ENCODE data around the gene GMEB2.

The GMEB2 gene

DNA sequence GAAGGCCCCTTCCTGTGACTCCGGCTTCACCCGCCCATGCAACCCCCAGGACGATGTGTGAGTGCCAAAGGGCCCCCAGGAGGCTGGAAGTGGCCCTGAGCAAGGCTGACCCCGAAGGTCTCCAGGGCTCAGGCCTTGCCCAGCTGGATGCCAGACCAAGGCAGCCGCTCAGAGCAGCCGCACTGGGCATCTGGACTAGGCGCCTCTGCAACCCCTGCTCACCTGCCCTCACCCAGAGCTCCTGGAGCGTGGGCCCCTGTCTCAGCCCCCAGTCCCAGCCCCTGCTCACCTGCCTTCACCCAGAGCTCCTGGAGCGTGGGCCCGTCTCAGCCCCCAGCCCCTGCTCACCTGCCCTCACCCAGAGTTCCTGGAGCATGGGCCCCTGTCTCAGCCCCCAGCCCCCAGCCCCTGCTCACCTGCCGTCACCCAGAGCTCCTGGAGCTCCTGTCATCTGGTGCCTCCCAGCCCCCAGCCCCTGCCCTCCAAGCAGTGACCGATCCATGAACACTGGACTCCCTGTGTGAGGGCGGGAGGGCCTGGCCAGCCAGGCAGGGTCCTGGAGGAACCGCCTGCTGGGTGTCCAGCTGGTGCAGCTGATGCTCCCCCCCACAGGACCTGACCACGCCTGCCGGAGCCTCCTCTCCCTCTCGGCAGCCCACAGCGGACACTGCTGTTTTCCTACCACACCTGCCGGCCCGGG is 80.5 kb downstream of the GMEB2 start:
- no peak overlapping the region for H3K9ac ChIP-seq (ENCODE audit: low read depth, low read length)
- H3K36me3 ChIP-seq (ENCODE audit: control insufficient read depth, insufficient read depth, low read length), result no peaks in the 10 kb centered on the region
- no peaks in the 10 kb centered on the region for H3K9me3 ChIP-seq (ENCODE audit: control insufficient read depth, insufficient read depth, low read length)
- no peak overlapping the region for H3K4me3 ChIP-seq (ENCODE audit: low read depth, low read length)
- H3K27me3 ChIP-seq (ENCODE audit: control insufficient read depth, insufficient read depth, low read length), result no peaks in the 10 kb centered on the region
- H3K4me1 ChIP-seq (ENCODE audit: control insufficient read depth, insufficient read depth, low read length), result peaks cover 5% of the 10 kb centered on the region

DNA sequence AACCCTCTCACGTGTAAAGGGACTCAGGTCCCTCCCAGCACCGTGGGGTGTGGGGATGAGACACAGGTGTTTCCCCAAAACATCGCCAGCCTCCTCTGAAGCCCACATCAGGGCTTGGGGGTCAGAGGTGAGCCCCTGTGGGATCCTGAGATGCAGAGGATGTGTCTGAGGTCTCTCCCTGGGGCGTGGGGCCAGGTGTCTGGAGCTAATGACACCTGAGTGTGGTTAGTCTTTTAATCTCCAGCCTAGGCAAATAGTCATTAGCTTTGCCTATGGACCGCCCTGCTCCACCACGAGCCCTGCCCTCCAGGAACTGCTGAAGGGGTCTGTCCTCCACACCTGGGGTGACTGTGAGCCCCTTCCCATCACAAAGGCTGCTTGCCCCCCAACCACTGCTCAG is 81.1 kb downstream of the GMEB2 start:
- Histone ChIP-seq H3K36me3 (ENCODE audit: control insufficient read depth, insufficient read depth, low read length) (no peaks in the 10 kb centered on the region), H3K4me1 (ENCODE audit: control insufficient read depth, insufficient read depth, low read length) (peaks cover 5% of the 10 kb centered on the region), H3K27me3 (ENCODE audit: control insufficient read depth, insufficient read depth, low read length) (no peaks in the 10 kb centered on the region), H3K9ac (ENCODE audit: low read depth, low read length) (no peak overlapping the region), H3K9me3 (ENCODE audit: control insufficient read depth, insufficient read depth, low read length) (no peaks in the 10 kb centered on the region), H3K4me3 (ENCODE audit: low read depth, low read length) (no peak overlapping the region)

DNA sequence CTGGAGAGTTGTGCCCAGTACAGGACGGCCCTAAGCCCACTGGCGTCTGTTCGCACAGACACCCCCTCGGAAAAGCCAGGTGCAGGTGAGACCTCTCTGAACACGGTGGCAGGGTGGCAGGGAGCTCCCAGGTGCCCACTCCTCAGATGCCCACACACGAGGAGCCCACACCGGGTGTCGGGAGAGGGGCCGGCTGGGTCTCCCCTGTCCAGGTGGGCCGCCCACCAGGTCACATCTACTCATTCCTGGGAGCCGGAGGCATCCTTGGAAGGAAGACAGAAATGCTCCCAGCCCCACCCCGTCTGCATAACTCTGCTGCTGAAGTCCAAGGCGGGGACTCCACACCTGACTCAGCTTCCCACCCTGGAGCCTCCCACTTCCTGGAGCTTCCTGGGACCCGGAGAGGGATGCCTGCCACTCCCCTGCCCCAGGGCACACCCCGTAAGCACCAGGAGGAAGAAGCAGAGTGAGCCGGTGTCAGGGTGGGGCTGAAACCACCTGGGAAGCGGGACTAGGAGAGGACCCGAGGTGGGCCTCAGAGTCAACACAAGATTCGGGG is 81.9 kb downstream of the GMEB2 start:
- no peaks in the 10 kb centered on the region for H3K9me3 ChIP-seq (ENCODE audit: control insufficient read depth, insufficient read depth, low read length)
- no peaks in the 10 kb centered on the region for H3K36me3 ChIP-seq (ENCODE audit: control insufficient read depth, insufficient read depth, low read length)
- no peak overlapping the region for H3K9ac ChIP-seq (ENCODE audit: low read depth, low read length)
- no peak overlapping the region for H3K4me3 ChIP-seq (ENCODE audit: low read depth, low read length)
- no peaks in the 10 kb centered on the region for H3K27me3 ChIP-seq (ENCODE audit: control insufficient read depth, insufficient read depth, low read length)
- peaks cover 5% of the 10 kb centered on the region for H3K4me1 ChIP-seq (ENCODE audit: control insufficient read depth, insufficient read depth, low read length)

DNA sequence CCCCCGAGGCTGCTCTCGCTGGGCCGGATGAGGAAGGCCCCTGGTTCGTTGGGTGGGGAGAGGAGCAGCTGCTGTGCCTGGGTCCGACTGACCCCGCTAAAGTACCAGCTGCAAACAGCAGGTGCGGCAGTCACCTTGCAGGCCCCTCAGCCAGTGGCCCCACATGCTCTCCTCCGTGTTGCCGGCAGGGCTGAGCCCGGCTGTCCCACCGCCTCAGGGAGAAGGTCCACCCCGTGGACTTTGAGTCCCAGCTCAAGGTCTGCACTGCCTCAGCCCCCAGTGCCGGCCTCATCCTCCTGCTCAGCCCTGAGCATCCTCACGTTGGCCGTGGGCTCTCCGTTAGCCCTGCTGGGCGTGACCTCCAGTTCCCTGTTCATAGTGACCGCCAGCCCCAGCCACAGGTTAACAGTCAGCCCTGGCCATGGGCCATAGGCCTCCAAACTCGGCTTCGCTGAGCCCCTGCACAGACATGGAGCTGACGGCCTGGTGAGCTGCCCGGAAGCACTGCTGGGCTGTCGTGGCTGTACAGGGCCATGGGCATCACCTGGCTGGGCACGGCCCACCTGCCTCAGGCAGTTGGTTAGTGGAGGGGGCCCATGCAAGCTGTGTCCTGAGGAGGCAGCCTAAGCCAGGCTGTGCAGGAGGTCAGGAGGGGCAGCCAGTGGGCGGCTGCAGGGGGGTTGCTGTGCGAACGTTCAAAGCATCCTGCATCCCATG is 82.5 kb downstream of the GMEB2 start:
- Histone ChIP-seq H3K9ac (ENCODE audit: low read depth, low read length) (no peak overlapping the region), H3K36me3 (ENCODE audit: control insufficient read depth, insufficient read depth, low read length) (no peaks in the 10 kb centered on the region), H3K27me3 (ENCODE audit: control insufficient read depth, insufficient read depth, low read length) (no peaks in the 10 kb centered on the region), H3K4me3 (ENCODE audit: low read depth, low read length) (no peak overlapping the region), H3K4me1 (ENCODE audit: control insufficient read depth, insufficient read depth, low read length) (peaks cover 5% of the 10 kb centered on the region), H3K9me3 (ENCODE audit: control insufficient read depth, insufficient read depth, low read length) (no peaks in the 10 kb centered on the region)

DNA sequence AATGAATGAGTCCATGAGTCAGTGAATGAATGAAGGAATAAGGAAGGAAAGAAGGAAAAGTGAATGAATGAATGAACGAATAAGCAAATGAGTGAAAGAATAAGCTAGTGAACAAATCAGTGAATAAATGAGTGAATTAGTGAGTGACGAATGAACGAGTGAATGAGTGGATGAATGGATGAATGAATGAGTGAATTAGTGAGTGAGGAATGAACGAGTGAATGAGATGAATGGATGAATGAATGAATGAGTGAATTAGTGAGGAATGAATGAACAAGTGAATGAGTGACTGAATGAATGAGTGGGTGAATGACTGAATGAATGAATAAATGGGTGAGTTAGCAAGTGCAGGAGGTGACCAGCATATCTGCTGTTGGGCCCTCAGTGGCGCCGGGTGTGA is 83.2 kb downstream of the GMEB2 start:
- no peaks in the 10 kb centered on the region for H3K27me3 ChIP-seq (ENCODE audit: control insufficient read depth, insufficient read depth, low read length)
- peaks cover 4% of the 10 kb centered on the region for H3K4me1 ChIP-seq (ENCODE audit: control insufficient read depth, insufficient read depth, low read length)
- no peaks in the 10 kb centered on the region for H3K36me3 ChIP-seq (ENCODE audit: control insufficient read depth, insufficient read depth, low read length)
- H3K9me3 ChIP-seq (ENCODE audit: control insufficient read depth, insufficient read depth, low read length), result no peaks in the 10 kb centered on the region
- no peak overlapping the region for H3K4me3 ChIP-seq (ENCODE audit: low read depth, low read length)
- no peak overlapping the region for H3K9ac ChIP-seq (ENCODE audit: low read depth, low read length)

DNA sequence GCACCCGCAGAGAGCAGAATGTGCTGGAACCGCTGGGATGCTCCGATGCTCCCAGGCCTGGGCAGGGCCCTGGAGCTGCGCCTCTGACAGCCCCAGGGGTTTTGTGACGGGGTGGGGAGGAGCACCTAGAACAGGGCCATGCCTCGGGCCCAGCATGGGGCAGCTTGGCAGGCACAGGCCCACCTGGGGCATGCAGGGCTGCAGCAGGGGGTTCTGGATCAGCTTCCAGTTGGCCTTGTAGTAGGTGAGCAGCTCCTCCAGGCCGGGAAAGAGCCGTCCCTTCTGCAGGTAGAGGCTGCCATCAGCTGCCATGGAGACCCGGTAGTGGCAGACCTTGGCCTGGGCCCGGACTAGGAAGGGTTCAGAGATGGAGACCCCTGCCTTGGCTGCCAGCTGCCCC is 83.8 kb downstream of the GMEB2 start:
- Histone ChIP-seq H3K36me3 (ENCODE audit: control insufficient read depth, insufficient read depth, low read length) (no peaks in the 10 kb centered on the region), H3K4me3 (ENCODE audit: low read depth, low read length) (no peak overlapping the region), H3K27me3 (ENCODE audit: control insufficient read depth, insufficient read depth, low read length) (no peaks in the 10 kb centered on the region), H3K4me1 (ENCODE audit: control insufficient read depth, insufficient read depth, low read length) (peaks cover 2% of the 10 kb centered on the region), H3K9ac (ENCODE audit: low read depth, low read length) (no peak overlapping the region), H3K9me3 (ENCODE audit: control insufficient read depth, insufficient read depth, low read length) (no peaks in the 10 kb centered on the region)

DNA sequence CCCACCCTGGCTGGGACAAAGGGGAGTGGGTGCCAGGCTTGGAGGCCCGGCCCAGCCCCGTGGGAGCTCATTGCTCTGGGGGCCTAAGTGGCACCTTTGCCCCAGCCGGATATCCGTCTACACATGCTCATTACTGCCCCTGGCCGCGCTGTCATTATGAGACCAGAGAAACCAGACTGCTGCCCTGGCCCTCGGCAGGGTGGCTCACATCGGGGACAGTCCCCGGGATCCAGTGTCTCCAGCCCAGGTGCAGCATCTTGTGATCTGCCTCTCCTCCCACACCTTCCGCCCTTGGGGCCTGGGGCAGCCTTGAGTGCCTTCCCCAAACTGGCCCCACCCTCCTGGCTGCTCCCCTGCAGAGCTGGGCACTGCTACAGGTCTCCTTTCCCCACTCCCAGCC is 84.2 kb downstream of the GMEB2 start:
- Histone ChIP-seq H3K4me1 (ENCODE audit: control insufficient read depth, insufficient read depth, low read length) (no peaks in the 10 kb centered on the region), H3K9ac (ENCODE audit: low read depth, low read length) (no peak overlapping the region), H3K27me3 (ENCODE audit: control insufficient read depth, insufficient read depth, low read length) (no peaks in the 10 kb centered on the region), H3K36me3 (ENCODE audit: control insufficient read depth, insufficient read depth, low read length) (no peaks in the 10 kb centered on the region), H3K9me3 (ENCODE audit: control insufficient read depth, insufficient read depth, low read length) (no peaks in the 10 kb centered on the region), H3K4me3 (ENCODE audit: low read depth, low read length) (no peak overlapping the region)

DNA sequence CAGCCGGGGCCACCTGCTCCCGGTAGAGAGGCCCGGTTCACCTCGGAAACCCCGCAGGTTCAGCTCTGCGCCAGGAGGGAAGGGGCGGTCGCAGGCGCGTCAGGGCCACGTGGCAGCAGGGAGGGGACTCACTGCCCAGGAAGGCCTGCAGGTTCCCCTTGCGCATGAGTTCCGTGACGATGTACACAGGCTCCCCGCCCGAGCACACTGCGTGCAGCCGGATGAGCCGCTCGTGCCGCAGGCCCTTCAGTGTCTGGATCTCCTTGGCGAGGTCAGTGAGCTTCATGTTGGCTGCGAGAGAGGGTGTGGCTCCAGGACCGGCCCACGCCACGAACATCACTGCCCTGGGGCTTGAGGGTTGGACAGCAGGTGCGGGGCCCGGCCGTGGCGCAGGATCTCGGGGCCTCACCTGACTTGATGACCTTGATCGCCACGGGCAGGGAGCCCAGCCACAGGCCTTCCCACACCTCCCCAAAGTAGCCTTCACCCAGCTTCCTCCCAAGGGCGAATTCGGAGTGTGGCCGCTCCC is 84.8 kb downstream of the GMEB2 start:
- no peak overlapping the region for H3K4me3 ChIP-seq (ENCODE audit: low read depth, low read length)
- H3K9me3 ChIP-seq (ENCODE audit: control insufficient read depth, insufficient read depth, low read length), result no peaks in the 10 kb centered on the region
- no peak overlapping the region for H3K9ac ChIP-seq (ENCODE audit: low read depth, low read length)
- H3K27me3 ChIP-seq (ENCODE audit: control insufficient read depth, insufficient read depth, low read length), result no peaks in the 10 kb centered on the region
- H3K36me3 ChIP-seq (ENCODE audit: control insufficient read depth, insufficient read depth, low read length), result no peaks in the 10 kb centered on the region
- no peaks in the 10 kb centered on the region for H3K4me1 ChIP-seq (ENCODE audit: control insufficient read depth, insufficient read depth, low read length)

DNA sequence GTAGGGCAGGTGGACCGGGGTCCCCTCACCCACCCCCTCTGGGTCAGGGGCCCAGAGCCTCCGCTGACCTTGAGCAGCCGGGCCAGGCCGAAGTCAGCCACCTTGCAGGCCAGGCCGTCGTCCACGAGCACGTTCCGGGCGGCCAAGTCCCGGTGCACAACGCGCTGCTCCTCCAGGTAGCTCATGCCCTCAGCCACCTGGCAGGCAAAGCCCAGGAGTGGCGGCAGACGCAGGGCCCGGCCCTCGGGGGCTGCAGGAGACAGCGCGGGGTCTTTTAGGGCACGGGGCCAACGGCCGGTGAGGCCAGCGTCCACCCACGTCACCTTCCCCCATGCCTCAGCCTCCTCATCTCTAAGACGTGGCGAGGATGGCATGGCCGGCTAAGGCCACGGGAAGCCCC is 85.5 kb downstream of the GMEB2 start:
- Histone ChIP-seq H3K36me3 (ENCODE audit: control insufficient read depth, insufficient read depth, low read length) (no peaks in the 10 kb centered on the region), H3K9me3 (ENCODE audit: control insufficient read depth, insufficient read depth, low read length) (no peaks in the 10 kb centered on the region), H3K27me3 (ENCODE audit: control insufficient read depth, insufficient read depth, low read length) (no peaks in the 10 kb centered on the region), H3K4me1 (ENCODE audit: control insufficient read depth, insufficient read depth, low read length) (no peaks in the 10 kb centered on the region), H3K9ac (ENCODE audit: low read depth, low read length) (no peak overlapping the region), H3K4me3 (ENCODE audit: low read depth, low read length) (no peak overlapping the region)

DNA sequence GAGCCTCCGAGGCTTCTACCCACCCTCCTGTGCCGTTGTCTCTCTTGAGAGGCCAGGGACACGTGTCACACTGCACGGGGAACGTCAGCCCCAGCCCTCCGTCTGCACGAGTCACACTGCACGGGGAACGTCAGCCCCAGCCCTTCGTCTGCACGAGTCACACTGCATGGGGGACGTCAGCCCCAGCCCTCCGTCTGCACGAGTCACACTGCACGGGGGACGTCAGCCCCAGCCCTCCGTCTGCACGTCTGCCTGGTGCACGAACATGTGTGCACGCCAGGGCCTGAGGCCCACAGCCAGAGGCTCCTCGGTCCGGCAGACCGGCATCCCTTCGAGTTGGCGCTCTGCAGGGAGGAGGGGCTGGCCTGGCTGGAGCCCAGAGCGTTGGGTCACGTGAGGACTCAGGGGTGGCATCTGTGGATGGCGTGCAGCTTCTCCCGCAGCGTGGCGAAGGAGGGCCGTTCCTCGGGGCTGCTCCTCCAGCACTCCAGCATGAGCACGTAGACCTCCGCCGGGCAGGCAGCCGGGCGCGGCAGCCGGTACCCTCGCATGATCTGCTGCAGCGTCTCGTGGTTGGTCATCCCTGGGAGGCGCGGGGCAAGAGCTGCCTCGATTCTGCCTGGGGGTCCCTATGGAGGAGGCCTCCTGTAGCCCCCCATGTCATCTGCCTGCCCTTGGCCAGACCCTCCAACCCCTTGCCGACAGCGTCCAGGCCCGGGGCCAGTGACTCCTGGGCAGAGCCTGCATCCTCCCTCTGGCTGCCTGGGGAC is 86.3 kb downstream of the GMEB2 start:
- H3K36me3 ChIP-seq (ENCODE audit: control insufficient read depth, insufficient read depth, low read length), result no peaks in the 10 kb centered on the region
- H3K9ac ChIP-seq (ENCODE audit: low read depth, low read length), result no peak overlapping the region
- H3K4me1 ChIP-seq (ENCODE audit: control insufficient read depth, insufficient read depth, low read length), result no peaks in the 10 kb centered on the region
- no peaks in the 10 kb centered on the region for H3K27me3 ChIP-seq (ENCODE audit: control insufficient read depth, insufficient read depth, low read length)
- H3K4me3 ChIP-seq (ENCODE audit: low read depth, low read length), result no peak overlapping the region
- H3K9me3 ChIP-seq (ENCODE audit: control insufficient read depth, insufficient read depth, low read length), result no peaks in the 10 kb centered on the region

DNA sequence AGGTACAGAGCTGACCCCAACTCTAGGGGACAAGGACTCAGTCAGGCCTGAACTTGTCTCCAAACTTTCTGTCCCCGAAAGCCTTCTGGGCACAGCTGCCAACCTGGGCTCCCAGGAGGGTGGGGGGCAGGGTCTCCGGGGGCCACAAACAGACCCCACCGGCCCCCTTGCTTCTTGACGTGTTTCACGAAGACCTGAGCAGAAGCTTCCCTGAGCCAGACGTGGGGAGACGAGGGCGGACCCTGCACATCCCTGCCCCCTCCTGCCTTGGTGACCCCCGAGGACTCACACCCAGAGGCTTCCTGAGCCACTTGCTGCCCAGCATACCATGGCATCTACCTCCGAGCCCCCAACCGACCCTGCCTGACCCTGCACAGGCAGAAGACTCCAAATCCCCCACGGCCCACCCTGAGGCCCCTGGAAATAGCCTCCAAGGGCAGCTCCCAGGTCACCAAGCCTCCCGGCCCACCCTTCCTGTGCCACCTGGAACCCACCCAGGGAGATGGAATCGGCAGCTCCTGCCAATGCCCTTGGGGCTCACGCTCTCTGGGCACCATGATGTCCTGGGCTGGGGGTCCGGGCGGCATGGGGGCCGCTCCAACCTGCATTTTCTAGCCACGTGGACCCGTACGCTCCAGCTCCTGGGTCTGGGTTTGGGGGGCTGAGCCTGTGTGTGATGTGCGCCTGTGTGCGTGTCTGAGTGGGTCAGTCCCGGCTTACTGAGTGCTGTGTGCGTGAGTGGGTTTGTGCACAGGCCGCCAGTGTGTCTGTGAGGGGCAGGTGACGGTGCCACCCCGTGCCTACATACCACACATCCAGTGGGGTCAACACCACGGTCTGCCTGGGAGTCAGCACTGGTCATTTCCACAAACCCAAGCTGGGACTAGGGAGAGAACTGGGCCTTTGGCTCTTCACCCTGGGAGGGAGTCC is 87.2 kb downstream of the GMEB2 start:
- H3K9ac ChIP-seq (ENCODE audit: low read depth, low read length), result no peak overlapping the region
- H3K9me3 ChIP-seq (ENCODE audit: control insufficient read depth, insufficient read depth, low read length), result no peaks in the 10 kb centered on the region
- no peaks in the 10 kb centered on the region for H3K27me3 ChIP-seq (ENCODE audit: control insufficient read depth, insufficient read depth, low read length)
- no peaks in the 10 kb centered on the region for H3K36me3 ChIP-seq (ENCODE audit: control insufficient read depth, insufficient read depth, low read length)
- H3K4me1 ChIP-seq (ENCODE audit: control insufficient read depth, insufficient read depth, low read length), result no peaks in the 10 kb centered on the region
- no peak overlapping the region for H3K4me3 ChIP-seq (ENCODE audit: low read depth, low read length)

Data from iPS-15b (cell line).